HepG2 (cell line): ENCODE results near the gene MYO1E. TPM values are rescaled to one million over a fixed set of nuclear protein-coding genes. Genes with fewer than 3 reads are reported as not detected.

Source experiments
- ATAC-seq: fragments of 200-7000 bp; cut with Tn5 transposase; 3 replicates; pipeline ENCODE4 v1.9.1; 2020; ENCODE audit warnings: mild to moderate bottlenecking, moderate library complexity
- BruUV-seq: library from RNA; stranded (reverse); fragments of 400-500 nt; replicated peaks from 2 replicates; lab custom pipeline; 2021; lab: Mats Ljungman, UMichigan
- CTCF ChIA-PET: fragments of 300-600 bp; formaldehyde crosslinking; extraction: SDS; loops from one replicate; lab custom pipeline; 2021; ENCODE audit warnings: low total read pairs, inconsistent platforms, low intra/inter-chr PET ratio; lab: Yijun Ruan, JAX
- POLR2A ChIA-PET: fragments of 350-600 bp; sonication (Branson Sonifier 250); formaldehyde crosslinking; loops from one replicate; lab custom pipeline; 2020; ENCODE audit warnings: antibody characterized with exemption, inconsistent platforms; lab: Yijun Ruan, JAX
- DNase-seq: peaks from one replicate; pipeline ENCODE4 v3.0.0-alpha.2; 2015; ENCODE audit warnings: low spot score
- FAIRE-seq: peaks from 3 replicates; lab custom pipeline; 2011; peaks lifted over from hg19 to GRCh38; lab: Jason Lieb, UNC
- H2AFZ ChIP-seq: one replicate; pipeline ENCODE4 v1.6.1; 2011; ENCODE audit warnings: low read length, inconsistent platforms
- H3K27ac ChIP-seq: fragments of 300-600 bp; 3 replicates; pipeline ENCODE4 v1.8.0; 2011; ENCODE audit warnings: mixed run types, mild to moderate bottlenecking, mixed read lengths, low read length, inconsistent platforms; ENCODE audit not compliant: insufficient read depth; ENCODE audit errors: extremely low read length
- H3K27me3 ChIP-seq, 2 experiments: fragments of 200-600 bp in 1 of 2; 2 replicates in 1 of 2; 3 replicates in 1 of 2; pipeline versions ENCODE4 v1.6.0 to v1.8.0; 2011; ENCODE audit warnings: low read length in 2 of 2, mild to moderate bottlenecking in 2 of 2, moderate library complexity in 2 of 2, inconsistent platforms in 1 of 2; ENCODE audit not compliant: insufficient read depth in 2 of 2, control insufficient read depth in 1 of 2
- H3K36me3 ChIP-seq, 2 experiments: fragments of 200-600 bp in 1 of 2; replicated peaks in 1 of 2; 2 replicates in 1 of 2; 3 replicates in 1 of 2; pipeline versions ENCODE4 v1.5.1 to v1.8.0; 2011; ENCODE audit warnings: low read length in 2 of 2, inconsistent platforms in 1 of 2; ENCODE audit not compliant: insufficient read depth in 2 of 2, control insufficient read depth in 1 of 2
- H3K4me1 ChIP-seq: 2 replicates; pipeline ENCODE4 v1.5.1; 2012; ENCODE audit warnings: low read length, inconsistent platforms; ENCODE audit not compliant: insufficient read depth
- H3K4me2 ChIP-seq: 2 replicates; pipeline ENCODE4 v1.6.0; 2011; ENCODE audit warnings: low read depth, low read length, inconsistent platforms
- H3K4me3 ChIP-seq, 3 experiments: fragments of 200-600 bp in 1 of 3; sonication (generic), shearing (Covaris generic) in 1 of 3; replicated peaks in 1 of 3; 2 replicates each; pipeline ENCODE4 v1.5.1; 2011 to 2016; ENCODE audit warnings: low read length in 3 of 3, inconsistent platforms in 2 of 3, low read depth in 2 of 3, mild to moderate bottlenecking in 2 of 3, control low read depth in 1 of 3, mixed read lengths in 1 of 3; ENCODE audit not compliant: insufficient read depth in 1 of 3
- H3K79me2 ChIP-seq: one replicate; pipeline ENCODE4 v1.6.1; 2011; ENCODE audit warnings: low read length, inconsistent platforms; ENCODE audit not compliant: insufficient read depth
- H3K9ac ChIP-seq: 2 replicates; pipeline ENCODE4 v1.6.0; 2011; ENCODE audit warnings: mild to moderate bottlenecking, low read depth, low read length, inconsistent platforms; ENCODE audit not compliant: insufficient read depth
- H3K9me3 ChIP-seq: 2 replicates; pipeline ENCODE4 v1.5.1; 2012; ENCODE audit warnings: mild to moderate bottlenecking, low read length
- H4K20me1 ChIP-seq: 2 replicates; pipeline ENCODE4 v1.6.0; 2011; ENCODE audit warnings: inconsistent platforms, mild to moderate bottlenecking, low read length, moderate library complexity; ENCODE audit not compliant: insufficient read depth
- ASH2L ChIP-seq: fragments of 300-600, 200-600 bp; sonication (generic); IDR thresholded peaks from 2 replicates; pipeline ENCODE4 v1.7.0; 2017; ENCODE audit warnings: low read depth, mild to moderate bottlenecking, moderate library complexity, mixed read lengths, low read length; ENCODE audit not compliant: insufficient read length
- ATAD3A ChIP-seq: sonication (generic); formaldehyde crosslinking; IDR thresholded peaks from 2 replicates; pipeline ENCODE4 v1.4.0; 2020; ENCODE audit warnings: missing genetic modification reagents
- CCDC6 ChIP-seq: sonication (generic); formaldehyde crosslinking; IDR thresholded peaks from 2 replicates; pipeline ENCODE4 v1.8.1; 2022; ENCODE audit warnings: mild to moderate bottlenecking, missing genetic modification reagents, moderate library complexity
- CENPX ChIP-seq: sonication (generic); formaldehyde crosslinking; IDR thresholded peaks from 2 replicates; pipeline ENCODE4 v1.9.0; 2021; ENCODE audit warnings: mild to moderate bottlenecking, missing genetic modification reagents, moderate library complexity
- GATAD2A ChIP-seq: IDR thresholded peaks from 2 replicates; pipeline ENCODE4 v1.6.1; 2016
- HMG20B ChIP-seq: conservative IDR thresholded peaks from 2 replicates; pipeline ENCODE4 v1.6.1; 2016; ENCODE audit warnings: missing genetic modification reagents, missing compliant biosample characterization
- MBNL3 ChIP-seq: fragments of 250-450 bp; sonication (Bioruptor Pico); conservative IDR thresholded peaks from 2 replicates; pipeline ENCODE4 v1.8.0; 2022; ENCODE audit warnings: mild to moderate bottlenecking, inconsistent platforms
- MZF1 ChIP-seq: sonication (generic); formaldehyde crosslinking; IDR thresholded peaks from 2 replicates; pipeline ENCODE4 v1.8.1; 2023; ENCODE audit warnings: mild to moderate bottlenecking, missing genetic modification reagents, borderline replicate concordance
- NR3C1 ChIP-seq: sonication (generic); formaldehyde crosslinking; IDR thresholded peaks from 2 replicates; pipeline ENCODE4 v1.4.0; 2020; ENCODE audit warnings: missing genetic modification reagents
- SRSF9 ChIP-seq: fragments of 200-400 bp; formaldehyde crosslinking; IDR thresholded peaks from 2 replicates; pipeline ENCODE4 v1.6.1; 2018; ENCODE audit warnings: borderline replicate concordance, mild to moderate bottlenecking, low read depth, low read length; ENCODE audit not compliant: insufficient read depth, poor library complexity, severe bottlenecking
- THAP11 ChIP-seq: IDR thresholded peaks from 2 replicates; pipeline ENCODE4 v1.6.1; 2016; ENCODE audit warnings: missing biosample characterization, missing genetic modification reagents
- ZMYM3 ChIP-seq: sonication (generic); formaldehyde crosslinking; IDR thresholded peaks from 2 replicates; pipeline ENCODE4 v1.5.1; 2020; ENCODE audit warnings: mild to moderate bottlenecking, missing genetic modification reagents
- ZMYM4 ChIP-seq: sonication (generic); formaldehyde crosslinking; IDR thresholded peaks from 2 replicates; pipeline ENCODE4 v1.8.1; 2023; ENCODE audit warnings: mild to moderate bottlenecking, missing genetic modification reagents
- ZNF543 ChIP-seq: sonication (generic); formaldehyde crosslinking; IDR thresholded peaks from 2 replicates; pipeline ENCODE4 v1.4.0; 2020; ENCODE audit warnings: mild to moderate bottlenecking, missing genetic modification reagents
- ZNF652 ChIP-seq: IDR thresholded peaks from 2 replicates; pipeline ENCODE4 v1.6.1; 2016; ENCODE audit warnings: low read depth, borderline replicate concordance
- ZNF761 ChIP-seq: sonication (generic); formaldehyde crosslinking; conservative IDR thresholded peaks from 2 replicates; pipeline ENCODE4 v1.4.0; 2020; ENCODE audit warnings: mild to moderate bottlenecking, missing genetic modification reagents
- ZNF775 ChIP-seq: sonication (generic); formaldehyde crosslinking; IDR thresholded peaks from 2 replicates; pipeline ENCODE4 v1.4.0; 2020; ENCODE audit warnings: missing genetic modification reagents, mild to moderate bottlenecking, moderate library complexity, borderline replicate concordance
- ZSCAN29 ChIP-seq: sonication (generic); formaldehyde crosslinking; conservative IDR thresholded peaks from 2 replicates; pipeline ENCODE4 v1.4.0; 2020; ENCODE audit warnings: mild to moderate bottlenecking, missing genetic modification reagents
- WGBS: methylation state at CpG from one replicate; pipeline ENCODE4 v1.1.6; 2017; ENCODE audit warnings: low lambda C conversion rate; 5-methylcytosine and 5-hydroxymethylcytosine counted together
- in situ Hi-C: cut with HindIII; loops from 2 replicates; pipeline ENCODE4 v1.10.0; 2017; ENCODE audit warnings: low pct_unique_long_range_greater_than_20kb; ENCODE audit not compliant: extremely low pct_ligation_motif_present
- intact Hi-C: fragments of 100-400 bp; cut with micrococcal nuclease; formaldehyde crosslinking; loops from one replicate; pipeline ENCODE4 v1.10.0; 2022; ENCODE audit not compliant: unreplicated experiment
- polyA plus RNA-seq, 8 experiments: library from polyadenylated mRNA; depleted of rRNA in 3 of 8; stranded (reverse) in 7 of 8; unstranded in 1 of 8; fragments of >200 nt; fragmentation: Illumina TruSeq in 4 of 8; extraction: Trizol in 4 of 8; gene quantifications; 2 replicates each; pipeline versions ENCODE4 v1.2.1 to v1.2.3, GENCODE V29; 2011 to 2016; ENCODE audit warnings: low read depth in 4 of 8, missing spikeins in 1 of 8, mixed read lengths in 1 of 8; ENCODE audit not compliant: insufficient read depth in 1 of 8
- total RNA-seq, 5 experiments: library from RNA; depleted of rRNA; stranded (reverse); fragments of >200 nt; fragmentation: Illumina TruSeq; extraction: Trizol; gene quantifications; 2 replicates each; pipeline ENCODE4 v1.2.3, GENCODE V29; 2016; ENCODE audit warnings: low read depth in 1 of 5
- TF ChIP-seq, protein P1 (sequence below): sonication (generic); formaldehyde crosslinking; IDR thresholded peaks from 2 replicates; pipeline ENCODE4 v1.4.0; 2020; ENCODE audit warnings: missing genetic modification reagents
- TF ChIP-seq, protein P2 (sequence below): sonication (generic); formaldehyde crosslinking; IDR thresholded peaks from 2 replicates; pipeline ENCODE4 v1.8.0; 2022; ENCODE audit warnings: missing genetic modification reagents, low read depth, mild to moderate bottlenecking, borderline replicate concordance
- TF ChIP-seq, protein P3 (sequence below): sonication (generic); formaldehyde crosslinking; IDR thresholded peaks from 2 replicates; pipeline ENCODE4 v1.4.0; 2020; ENCODE audit warnings: missing genetic modification reagents, low read depth, mild to moderate bottlenecking, borderline replicate concordance
- TF ChIP-seq, protein P4 (sequence below): sonication (generic); formaldehyde crosslinking; IDR thresholded peaks from 2 replicates; pipeline ENCODE4 v1.5.1; 2020; ENCODE audit warnings: missing genetic modification reagents, mild to moderate bottlenecking, borderline replicate concordance

The MYO1E gene
- total and polyA plus RNA-seq, 2 of the 13 experiments (the other 11 are each of a cell fraction or from before 2014, with no cell fraction given): 15.7 to 25.1 TPM

DNA sequence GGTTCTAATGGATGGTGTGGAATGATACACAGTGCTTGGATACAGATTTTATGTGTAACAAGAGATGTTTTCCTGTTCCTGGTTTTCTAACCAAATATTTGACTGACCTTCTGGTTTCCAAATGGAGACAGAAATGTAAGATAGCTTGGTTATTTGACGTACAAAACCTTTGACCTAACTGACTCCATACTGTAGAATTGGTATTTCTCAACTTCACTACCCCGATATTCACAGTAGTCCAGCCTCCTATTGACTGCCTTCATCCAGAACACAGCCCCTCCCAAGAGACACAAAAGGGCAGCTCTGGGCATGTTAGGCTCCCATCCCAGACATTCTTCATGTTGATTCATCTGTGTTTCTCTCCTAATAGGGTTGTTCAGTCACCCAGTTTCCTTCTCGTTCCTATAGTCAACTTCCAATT lies 33.4 kb downstream of the MYO1E start (continued):
- TF ChIP-seq ZNF652 (CRISPR knock-in tag) (no peak), THAP11 (peak; percentile 58), ZNF775 (CRISPR knock-in tag) (no peak), MZF1 (CRISPR knock-in tag) (no peak), CENPX (no peak), HMG20B (CRISPR knock-in tag) (no peak)

DNA sequence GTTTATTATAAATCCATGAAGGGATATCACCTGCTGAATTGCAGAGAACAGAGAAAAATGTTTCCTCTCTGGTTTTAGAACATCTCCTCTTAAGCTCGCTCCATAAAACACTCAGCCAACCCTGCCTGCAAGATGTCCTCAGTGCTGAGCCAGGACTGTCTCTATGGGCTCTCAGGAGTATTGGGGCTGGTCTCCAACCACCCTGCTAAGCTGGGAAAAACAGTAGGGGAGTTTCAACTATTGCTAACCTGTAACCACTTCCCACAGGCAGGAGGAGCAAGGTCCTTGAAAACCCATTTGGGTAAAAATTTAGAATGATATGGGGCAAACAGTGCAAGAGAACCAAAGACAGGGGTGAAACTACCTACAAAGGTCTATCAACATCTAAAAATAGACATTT lies 34.3 kb downstream of the MYO1E start:
- intact Hi-C loops: loop anchor here (5.0 kb wide), 1 partner anchor 34 kb away; the partner anchor contains the start of gene MYO1E
- Histone ChIP-seq H3K79me2 (no peaks in the 10 kb centered on the region), H3K36me3 (no peaks in the 10 kb centered on the region), H2AFZ (no peak overlapping the region), H3K4me3 (no peak overlapping the region), H3K4me1 (peaks cover 55% of the 10 kb centered on the region), H3K27me3 (no peaks in the 10 kb centered on the region), H4K20me1 (no peaks in the 10 kb centered on the region), H3K9me3 (no peaks in the 10 kb centered on the region), H3K27ac (peak overlapping the region; percentile 31), H3K9ac (no peak overlapping the region), H3K4me2 (no peak overlapping the region)
- ChIA-PET CTCF (no interaction called here), POLR2A (interaction anchor here (1.3 kb wide), 1 partner anchor 34 kb away, joined by 4 read pairs; the partner anchor contains the start of gene MYO1E)
- no TSS peak for BruUV-seq
- DNase-seq (no peak), ATAC-seq (no peak), FAIRE-seq (no peak)
- 100% methylated on average over 1 of the region's 1 CpG for WGBS
- in situ Hi-C loops: no loop called here
- TF ChIP-seq ZMYM4 (CRISPR knock-in tag) (no peak), ZMYM3 (CRISPR knock-in tag) (no peak), MZF1 (CRISPR knock-in tag) (no peak), SRSF9 (no peak), ASH2L (no peak), ZNF543 (CRISPR knock-in tag) (no peak), ATAD3A (no peak), ZNF761 (CRISPR knock-in tag) (no peak), NR3C1 (CRISPR knock-in tag) (no peak), CCDC6 (no peak), MBNL3 (CRISPR knock-in tag) (no peak), GATAD2A (CRISPR knock-in tag) (no peak), ZSCAN29 (CRISPR knock-in tag) (no peak)
- TF ChIP-seq, protein P1, sequence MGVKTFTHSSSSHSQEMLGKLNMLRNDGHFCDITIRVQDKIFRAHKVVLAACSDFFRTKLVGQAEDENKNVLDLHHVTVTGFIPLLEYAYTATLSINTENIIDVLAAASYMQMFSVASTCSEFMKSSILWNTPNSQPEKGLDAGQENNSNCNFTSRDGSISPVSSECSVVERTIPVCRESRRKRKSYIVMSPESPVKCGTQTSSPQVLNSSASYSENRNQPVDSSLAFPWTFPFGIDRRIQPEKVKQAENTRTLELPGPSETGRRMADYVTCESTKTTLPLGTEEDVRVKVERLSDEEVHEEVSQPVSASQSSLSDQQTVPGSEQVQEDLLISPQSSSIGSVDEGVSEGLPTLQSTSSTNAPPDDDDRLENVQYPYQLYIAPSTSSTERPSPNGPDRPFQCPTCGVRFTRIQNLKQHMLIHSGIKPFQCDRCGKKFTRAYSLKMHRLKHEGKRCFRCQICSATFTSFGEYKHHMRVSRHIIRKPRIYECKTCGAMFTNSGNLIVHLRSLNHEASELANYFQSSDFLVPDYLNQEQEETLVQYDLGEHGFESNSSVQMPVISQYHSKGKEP (CRISPR knock-in tag): no peak
- TF ChIP-seq, protein P2, sequence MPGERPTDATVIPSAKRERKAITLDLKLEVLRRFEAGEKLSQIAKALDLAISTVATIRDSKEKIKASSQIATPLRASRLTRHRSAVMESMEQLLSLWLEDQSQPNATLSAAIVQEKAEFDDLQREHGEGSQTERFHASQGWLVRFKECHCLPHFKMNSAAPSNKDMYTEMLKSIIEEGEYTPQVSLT (CRISPR knock-in tag): no peak
- TF ChIP-seq, protein P3, sequence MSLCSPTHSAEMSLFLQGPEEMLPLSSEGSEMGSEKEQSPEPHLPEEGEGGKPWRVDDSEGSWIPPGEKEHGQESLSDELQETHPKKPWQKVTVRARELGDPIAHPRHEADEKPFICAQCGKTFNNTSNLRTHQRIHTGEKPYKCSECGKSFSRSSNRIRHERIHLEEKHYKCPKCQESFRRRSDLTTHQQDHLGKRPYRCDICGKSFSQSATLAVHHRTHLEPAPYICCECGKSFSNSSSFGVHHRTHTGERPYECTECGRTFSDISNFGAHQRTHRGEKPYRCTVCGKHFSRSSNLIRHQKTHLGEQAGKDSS: no peak
- TF ChIP-seq, protein P4, sequence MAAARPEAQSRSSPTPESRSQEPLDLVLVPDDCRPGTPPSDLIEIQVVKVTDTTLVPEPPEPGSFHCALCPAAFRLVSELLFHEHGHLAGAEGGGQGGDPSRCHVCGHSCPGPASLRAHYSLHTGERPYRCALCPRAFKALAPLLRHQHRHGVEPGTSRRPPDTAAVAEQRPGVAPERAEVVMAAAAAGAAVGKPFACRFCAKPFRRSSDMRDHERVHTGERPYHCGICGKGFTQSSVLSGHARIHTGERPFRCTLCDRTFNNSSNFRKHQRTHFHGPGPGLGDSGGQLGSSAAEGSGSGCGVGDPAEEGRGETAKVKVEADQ: no peak
